Measurements from ENCODE around the gene IL20RA. TPM values are rescaled to one million over a fixed set of nuclear protein-coding genes. Genes with fewer than 3 reads are reported as not detected.

The IL20RA gene
- total RNA-seq, 1 donor from 2014 or later, result 10.9 TPM

DNA sequence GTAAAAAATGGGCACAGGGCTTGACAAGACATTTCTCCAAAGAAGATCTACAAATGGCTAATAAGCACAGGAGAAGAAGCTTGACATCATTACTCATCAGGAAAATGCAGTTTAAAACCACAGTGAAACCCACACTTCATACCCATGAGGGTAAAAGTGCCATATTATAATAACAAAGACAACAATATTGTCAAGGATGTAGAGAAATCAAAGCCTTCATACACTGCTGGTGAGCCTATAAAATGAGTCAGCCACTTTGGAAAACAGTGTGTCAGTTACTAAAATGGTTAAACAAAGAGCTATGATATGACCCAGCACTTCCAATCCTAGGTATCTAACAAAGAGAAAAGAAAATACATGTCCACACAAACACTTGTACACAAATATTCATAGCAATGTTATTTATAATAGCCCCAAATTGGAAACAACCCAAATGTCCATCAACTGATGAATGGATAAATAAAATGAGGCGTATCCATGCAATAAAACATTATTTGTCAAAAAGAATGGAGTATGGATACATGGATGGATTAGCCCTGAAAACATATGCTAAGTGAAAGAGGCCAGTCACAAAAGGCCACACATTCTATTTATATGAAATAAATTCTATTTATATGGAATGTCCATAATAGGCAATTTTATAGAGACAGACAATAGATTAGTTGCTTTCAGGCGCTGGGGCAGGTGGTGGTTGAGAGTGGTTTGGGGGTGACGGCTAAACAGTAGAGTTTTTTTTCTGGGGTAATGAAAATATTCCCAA is 11.5 kb upstream of the IL20RA start:
- Histone ChIP-seq H3K4me3 (no peak overlapping the region), H3K9me3 (no peaks in the 10 kb centered on the region), H3K27ac (no peak overlapping the region), H3K4me1 (no peaks in the 10 kb centered on the region), H3K36me3 (no peaks in the 10 kb centered on the region), H3K27me3 (ENCODE audit: low read depth) (no peaks in the 10 kb centered on the region)
- intact Hi-C loops (cut with DNase I), result no loop called here
- TF ChIP-seq, protein P1, sequence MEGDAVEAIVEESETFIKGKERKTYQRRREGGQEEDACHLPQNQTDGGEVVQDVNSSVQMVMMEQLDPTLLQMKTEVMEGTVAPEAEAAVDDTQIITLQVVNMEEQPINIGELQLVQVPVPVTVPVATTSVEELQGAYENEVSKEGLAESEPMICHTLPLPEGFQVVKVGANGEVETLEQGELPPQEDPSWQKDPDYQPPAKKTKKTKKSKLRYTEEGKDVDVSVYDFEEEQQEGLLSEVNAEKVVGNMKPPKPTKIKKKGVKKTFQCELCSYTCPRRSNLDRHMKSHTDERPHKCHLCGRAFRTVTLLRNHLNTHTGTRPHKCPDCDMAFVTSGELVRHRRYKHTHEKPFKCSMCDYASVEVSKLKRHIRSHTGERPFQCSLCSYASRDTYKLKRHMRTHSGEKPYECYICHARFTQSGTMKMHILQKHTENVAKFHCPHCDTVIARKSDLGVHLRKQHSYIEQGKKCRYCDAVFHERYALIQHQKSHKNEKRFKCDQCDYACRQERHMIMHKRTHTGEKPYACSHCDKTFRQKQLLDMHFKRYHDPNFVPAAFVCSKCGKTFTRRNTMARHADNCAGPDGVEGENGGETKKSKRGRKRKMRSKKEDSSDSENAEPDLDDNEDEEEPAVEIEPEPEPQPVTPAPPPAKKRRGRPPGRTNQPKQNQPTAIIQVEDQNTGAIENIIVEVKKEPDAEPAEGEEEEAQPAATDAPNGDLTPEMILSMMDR (IDR thresholded peaks at IDR 0.05), result no peak
- ATAC-seq (no peak), DNase-seq (no peak)

DNA sequence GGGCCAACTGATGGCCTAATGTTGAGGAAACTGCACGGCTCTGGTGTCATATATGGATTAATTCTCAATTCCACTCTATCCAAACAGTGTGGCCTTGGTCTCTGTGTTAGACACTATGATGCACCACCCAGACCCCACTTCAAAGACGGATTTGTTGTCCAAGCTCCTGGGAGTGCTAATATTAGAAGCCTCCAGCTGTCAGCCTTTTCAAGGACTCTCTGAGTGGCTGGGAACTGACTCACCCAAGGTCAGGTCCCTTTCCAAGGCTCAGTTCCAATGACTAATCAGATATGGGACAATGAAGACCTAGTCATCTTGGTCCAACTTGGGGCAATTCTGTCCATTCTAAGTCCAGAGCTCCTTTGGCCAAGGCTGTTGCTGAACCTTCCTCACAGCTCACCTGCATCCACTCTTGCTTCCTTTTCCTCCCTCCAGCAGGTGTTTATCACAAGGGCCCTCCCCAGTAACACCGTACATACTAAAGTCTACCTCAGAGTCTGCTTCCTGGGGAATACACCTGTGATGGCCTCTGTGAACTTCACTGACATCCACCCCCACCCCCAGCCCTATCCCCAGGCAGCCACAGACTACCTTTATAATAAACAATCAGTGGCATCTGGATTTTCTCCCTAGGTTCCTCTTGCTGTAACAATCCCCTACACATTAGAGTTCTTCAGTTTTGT is 7.2 kb upstream of the IL20RA start:
- no peak for ATAC-seq

DNA sequence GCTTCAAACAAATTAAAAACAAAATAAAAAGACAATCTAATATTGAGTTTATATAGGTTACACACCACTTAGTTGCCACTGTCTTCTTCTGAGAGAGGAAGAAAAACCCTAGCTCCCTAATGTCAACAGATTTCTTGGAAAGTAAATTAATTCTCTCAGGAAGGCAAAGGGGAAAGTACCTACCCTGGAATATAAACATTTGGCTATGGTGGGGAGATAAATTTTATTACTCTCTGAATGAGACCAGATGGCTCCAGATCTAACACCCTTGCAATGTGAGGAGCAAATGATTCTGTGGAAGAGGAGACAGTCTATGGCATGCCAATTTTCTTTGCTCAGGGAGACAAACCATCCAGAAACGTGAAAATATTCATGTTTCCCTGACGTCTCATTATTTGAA is 4.3 kb upstream of the IL20RA start:
- ATAC-seq (no peak), DNase-seq (no peak)
- Histone ChIP-seq H3K27ac (no peak overlapping the region), H3K36me3 (no peaks in the 10 kb centered on the region), H3K4me3 (no peak overlapping the region), H3K9me3 (no peaks in the 10 kb centered on the region), H3K27me3 (ENCODE audit: low read depth) (peaks cover 12% of the 10 kb centered on the region), H3K4me1 (no peaks in the 10 kb centered on the region)
- intact Hi-C loops (cut with DNase I), result no loop called here
- TF ChIP-seq, protein P1 (IDR thresholded peaks at IDR 0.05), result no peak

More for the DNA sequence above, 7.2 kb upstream of the IL20RA start:
- Histone ChIP-seq H3K36me3 (no peaks in the 10 kb centered on the region), H3K4me3 (no peak overlapping the region), H3K9me3 (no peaks in the 10 kb centered on the region), H3K27ac (no peak overlapping the region), H3K27me3 (ENCODE audit: low read depth) (no peaks in the 10 kb centered on the region), H3K4me1 (no peaks in the 10 kb centered on the region)
- intact Hi-C loops (cut with DNase I), result no loop called here
- no peak for DNase-seq
- TF ChIP-seq, protein P1 (IDR thresholded peaks at IDR 0.05), result no peak

DNA sequence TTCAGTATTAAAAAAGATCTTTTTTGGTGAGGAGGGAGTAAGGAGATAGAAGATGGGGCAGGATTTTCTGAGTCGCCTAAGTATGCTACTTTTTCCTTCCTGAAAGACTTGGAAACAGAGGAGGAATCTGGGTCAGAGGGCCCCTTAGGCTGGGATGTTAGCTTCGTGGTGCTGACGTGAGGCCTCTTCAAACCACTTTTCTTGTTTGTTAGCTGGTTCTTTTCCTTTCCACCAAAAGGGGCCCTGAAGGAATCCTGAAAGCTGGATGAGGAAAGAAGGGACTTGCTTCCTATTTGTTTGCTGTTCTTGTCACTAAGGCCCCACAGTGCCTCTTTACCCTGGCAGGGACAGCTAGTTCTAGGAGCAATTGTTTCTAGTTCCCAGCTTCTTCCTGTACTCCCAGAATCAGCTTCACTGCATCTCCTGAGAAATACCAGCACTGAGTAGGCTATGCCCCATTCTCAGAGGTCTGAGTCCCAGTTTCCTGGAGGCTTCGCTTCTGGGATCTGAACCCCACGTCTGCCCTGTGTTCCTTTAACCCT is 2.2 kb upstream of the IL20RA start:
- TF ChIP-seq, protein P1 (IDR thresholded peaks at IDR 0.05), result no peak
- H3K9me3 ChIP-seq, result no peaks in the 10 kb centered on the region
- H3K27me3 ChIP-seq (ENCODE audit: low read depth), result peaks cover 26% of the 10 kb centered on the region
- H3K36me3 ChIP-seq, result no peaks in the 10 kb centered on the region
- peak overlapping the region; percentile 37 for H3K27ac ChIP-seq
- DNase-seq (no peak), ATAC-seq (peak; percentile 60 to 69)
- intact Hi-C loops (cut with DNase I), result no loop called here
- H3K4me1 ChIP-seq, result no peaks in the 10 kb centered on the region
- H3K4me3 ChIP-seq, result no peak overlapping the region

DNA sequence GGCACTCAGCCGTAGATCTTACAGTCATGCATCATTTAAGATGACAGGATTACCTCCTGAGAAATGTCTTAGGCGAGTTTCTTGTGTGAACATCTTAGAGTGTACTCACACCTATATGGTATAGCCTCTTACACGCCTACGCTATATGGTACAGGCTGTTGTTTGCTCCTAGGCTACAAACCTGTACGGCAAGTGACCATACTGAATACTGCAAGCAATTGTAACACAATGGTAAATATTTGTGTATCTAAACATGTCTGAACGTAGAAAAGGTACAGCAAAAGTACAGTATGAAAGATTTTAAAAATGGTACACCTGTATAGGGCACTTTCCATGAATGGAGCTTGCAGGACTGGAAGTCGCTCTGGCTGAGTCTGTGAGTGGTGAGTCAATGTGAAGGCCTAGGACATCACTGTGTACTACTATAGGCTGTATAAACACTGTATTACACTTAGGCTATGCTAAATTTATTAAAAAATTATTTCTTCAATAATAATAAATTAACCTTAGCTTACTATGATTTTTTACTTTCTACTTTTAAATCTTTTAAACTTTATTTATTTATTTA is 541 bp upstream of the IL20RA start:
- intact Hi-C loops (cut with DNase I), result no loop called here
- Histone ChIP-seq H3K27me3 (ENCODE audit: low read depth) (peaks cover 26% of the 10 kb centered on the region), H3K4me1 (no peaks in the 10 kb centered on the region), H3K36me3 (no peaks in the 10 kb centered on the region), H3K27ac (peak overlapping the region; percentile 83), H3K4me3 (peak overlapping the region; percentile 74), H3K9me3 (no peaks in the 10 kb centered on the region)
- ATAC-seq, result no peak
- TF ChIP-seq, protein P1 (IDR thresholded peaks at IDR 0.05), result no peak
- DNase-seq, result no peak
